SK-N-SH (cell line): ENCODE results near the gene PCSK6. TPM values are rescaled to one million over a fixed set of nuclear protein-coding genes. Genes with fewer than 3 reads are reported as not detected.

Experiments
- CTCF ChIA-PET: fragments of 300-600, 350-600 bp; formaldehyde crosslinking; extraction: SDS; loops from one replicate; lab custom pipeline; 2021; lab: Yijun Ruan, JAX
- POLR2A ChIA-PET: fragments of 350-600 bp; sonication (Branson Sonifier 250); formaldehyde crosslinking; extraction: SDS; loops from one replicate; lab custom pipeline; 2020; ENCODE audit warnings: antibody characterized with exemption, inconsistent platforms; lab: Yijun Ruan, JAX
- DNase-seq: peaks from one replicate; pipeline ENCODE4 v3.0.0; 2012
- H2AFZ ChIP-seq: fragments of 200-600 bp; sonication (generic); 2 replicates; pipeline ENCODE4 v1.8.1; 2016; ENCODE audit warnings: antibody characterized with exemption, mild to moderate bottlenecking, low read depth
- H3F3A ChIP-seq: fragments of 200-600 bp; sonication (generic); replicated peaks from 2 replicates; pipeline ENCODE3; 2016; ENCODE audit warnings: antibody characterized with exemption, mild to moderate bottlenecking; ENCODE audit not compliant: insufficient read depth
- H3K27ac ChIP-seq, 2 experiments: fragments of 200-500 bp in 1 of 2; fragments of 200-600 bp in 1 of 2; sonication (Bioruptor generic) in 1 of 2; sonication (generic), shearing (Covaris generic) in 1 of 2; 2 replicates each; pipeline versions ENCODE4 v1.5.1 to v1.6.1; 2014 to 2016; ENCODE audit warnings: low read depth in 2 of 2, inconsistent platforms in 1 of 2, low read length in 1 of 2, mild to moderate bottlenecking in 1 of 2, mixed read lengths in 1 of 2
- H3K27me3 ChIP-seq: fragments of 200-600 bp; sonication (generic), shearing (Covaris generic); 2 replicates; pipeline ENCODE4 v1.6.1; 2016; ENCODE audit warnings: mixed run types; ENCODE audit not compliant: insufficient read depth
- H3K36me3 ChIP-seq, 2 experiments: fragments of 200-500 bp in 1 of 2; fragments of 200-600 bp in 1 of 2; sonication (Bioruptor generic) in 1 of 2; sonication (generic) in 1 of 2; replicated peaks in 1 of 2; 2 replicates each; pipeline versions ENCODE3 to v1.5.1; 2014 to 2016; ENCODE audit warnings: low read length in 1 of 2, mild to moderate bottlenecking in 1 of 2; ENCODE audit not compliant: insufficient read depth in 2 of 2, control insufficient read depth in 1 of 2
- H3K4me1 ChIP-seq, 2 experiments: fragments of 200-500 bp in 1 of 2; fragments of 200-600 bp in 1 of 2; sonication (Bioruptor generic) in 1 of 2; sonication (generic), shearing (Covaris generic) in 1 of 2; 2 replicates each; pipeline versions ENCODE4 v1.5.1 to v1.6.1; 2014 to 2016; ENCODE audit warnings: low read depth in 1 of 2, low read length in 1 of 2, mixed run types in 1 of 2; ENCODE audit not compliant: insufficient read depth in 2 of 2, control insufficient read depth in 1 of 2
- H3K4me2 ChIP-seq: fragments of 200-600 bp; sonication (generic), shearing (Covaris generic); 2 replicates; pipeline ENCODE4 v1.6.1; 2017; ENCODE audit warnings: mixed run types
- H3K4me3 ChIP-seq, 2 experiments: fragments of 200-500 bp in 1 of 2; fragments of 200-600 bp in 1 of 2; sonication (Bioruptor generic) in 1 of 2; sonication (generic), shearing (Covaris generic) in 1 of 2; 2 replicates each; pipeline versions ENCODE4 v1.5.1 to v1.8.1; 2014 to 2016; ENCODE audit warnings: low read depth in 2 of 2, inconsistent platforms in 1 of 2, low read length in 1 of 2, mild to moderate bottlenecking in 1 of 2, mixed read lengths in 1 of 2, moderate library complexity in 1 of 2
- H3K79me2 ChIP-seq: fragments of 200-600 bp; sonication (generic); 2 replicates; pipeline ENCODE4 v1.8.1; 2017; ENCODE audit warnings: mild to moderate bottlenecking; ENCODE audit not compliant: insufficient read depth
- H3K9ac ChIP-seq: fragments of 200-600 bp; sonication (generic); 2 replicates; pipeline ENCODE4 v1.6.1; 2017; ENCODE audit warnings: mixed run types
- H3K9me2 ChIP-seq: fragments of 200-600 bp; sonication (generic); 2 replicates; pipeline ENCODE4 v1.6.1; 2017; ENCODE audit warnings: mixed run types
- H3K9me3 ChIP-seq: fragments of 200-600 bp; sonication (generic); 2 replicates; pipeline ENCODE4 v1.6.1; 2017; ENCODE audit warnings: mixed run types, mild to moderate bottlenecking, moderate library complexity
- H4K20me1 ChIP-seq: fragments of 200-600 bp; sonication (generic); 2 replicates; pipeline ENCODE4 v1.6.1; 2017; ENCODE audit warnings: mild to moderate bottlenecking, mixed run types; ENCODE audit not compliant: insufficient read depth
- CHD2 ChIP-seq: fragments of 150-350 bp; IDR thresholded peaks from 2 replicates; pipeline ENCODE4 v1.6.1; 2018; ENCODE audit warnings: low read length; ENCODE audit not compliant: partially characterized antibody
- EP300 ChIP-seq, 2 experiments: IDR thresholded peaks; 2 replicates each; pipeline versions ENCODE4 v1.4.0 to v1.6.1; 2012; ENCODE audit warnings: borderline replicate concordance in 1 of 2, low read depth in 1 of 2, low read length in 1 of 2
- EZH2phosphoT487 ChIP-seq: fragments of 200-600 bp; sonication (generic); IDR thresholded peaks from 2 replicates; pipeline ENCODE4 v1.6.1; 2017; ENCODE audit warnings: low read depth, mixed run types, mild to moderate bottlenecking, antibody characterized with exemption, moderate library complexity, borderline replicate concordance
- FOSL2 ChIP-seq: IDR thresholded peaks from 2 replicates; pipeline ENCODE4 v1.4.0; 2012; ENCODE audit warnings: low read depth, mild to moderate bottlenecking, moderate library complexity, borderline replicate concordance
- FOXM1 ChIP-seq: IDR thresholded peaks from 2 replicates; pipeline ENCODE4 v1.4.0; 2012; ENCODE audit warnings: low read depth, mild to moderate bottlenecking
- GATA2 ChIP-seq: sonication (generic); formaldehyde crosslinking; IDR thresholded peaks from 2 replicates; pipeline ENCODE4 v1.5.0; 2020; ENCODE audit warnings: mild to moderate bottlenecking, missing genetic modification reagents
- JUND ChIP-seq: IDR thresholded peaks from 2 replicates; pipeline ENCODE4 v1.4.0; 2012
- MEF2A ChIP-seq: IDR thresholded peaks from 2 replicates; pipeline ENCODE4 v1.4.0; 2012; ENCODE audit warnings: low read depth, borderline replicate concordance
- NFIC ChIP-seq: IDR thresholded peaks from 2 replicates; pipeline ENCODE4 v1.4.0; 2012; ENCODE audit warnings: borderline replicate concordance
- NRF1 ChIP-seq: IDR thresholded peaks from 2 replicates; pipeline ENCODE4 v1.6.1; 2012; ENCODE audit warnings: low read depth, mild to moderate bottlenecking, low read length
- POLR2AphosphoS5 ChIP-seq: IDR thresholded peaks from 2 replicates; pipeline ENCODE4 v1.6.1; 2012; ENCODE audit warnings: low read depth, low read length
- RCOR1 ChIP-seq: fragments of 150-350 bp; IDR thresholded peaks from 2 replicates; pipeline ENCODE4 v1.6.1; 2017; ENCODE audit warnings: antibody characterized with exemption, low read length
- RFX5 ChIP-seq: IDR thresholded peaks from 2 replicates; pipeline ENCODE4 v1.6.1; 2012; ENCODE audit warnings: mild to moderate bottlenecking, improper control_type of control experiment, low read length
- RXRA ChIP-seq: IDR thresholded peaks from 2 replicates; pipeline ENCODE4 v1.4.0; 2012; ENCODE audit warnings: low read depth, mild to moderate bottlenecking, borderline replicate concordance
- SMC3 ChIP-seq: IDR thresholded peaks from 2 replicates; pipeline ENCODE4 v1.6.1; 2012; ENCODE audit warnings: low read depth, low read length, improper control_type of control experiment
- whole genome bisulfite sequencing: methylation state at CpG from one replicate; pipeline ENCODE4 v1.1.6; 2017; ENCODE audit warnings: low lambda C conversion rate; 5-methylcytosine and 5-hydroxymethylcytosine counted together
- polyA plus RNA-seq, 3 experiments: library from polyadenylated mRNA; depleted of rRNA; stranded (reverse); fragments of >200 nt; gene quantifications; 2 replicates each; pipeline ENCODE4 v1.2.3, GENCODE V29; 2012
- TF ChIP-seq, protein P1 (sequence below): fragments of 150-350 bp; IDR thresholded peaks from 2 replicates; pipeline ENCODE4 v1.6.1; 2017; ENCODE audit warnings: antibody characterized with exemption, low read length, low read depth, borderline replicate concordance
- TF ChIP-seq, protein P2 (sequence below): IDR thresholded peaks from 2 replicates; pipeline ENCODE4 v1.6.1; 2012; ENCODE audit warnings: mild to moderate bottlenecking, low read depth, low read length, moderate library complexity
- TF ChIP-seq, protein P3 (sequence below): IDR thresholded peaks from 2 replicates; pipeline ENCODE4 v1.4.0; 2012; ENCODE audit warnings: low read depth, borderline replicate concordance
- TF ChIP-seq, protein P4 (sequence below): fragments of 150-350 bp; IDR thresholded peaks from 2 replicates; pipeline ENCODE4 v1.6.1; 2016; ENCODE audit warnings: mild to moderate bottlenecking, low read depth, low read length

Gene PCSK6
- polyA plus RNA-seq, 1 of the 3 experiments (the other 2 are of a cell fraction): 0.03 TPM

DNA sequence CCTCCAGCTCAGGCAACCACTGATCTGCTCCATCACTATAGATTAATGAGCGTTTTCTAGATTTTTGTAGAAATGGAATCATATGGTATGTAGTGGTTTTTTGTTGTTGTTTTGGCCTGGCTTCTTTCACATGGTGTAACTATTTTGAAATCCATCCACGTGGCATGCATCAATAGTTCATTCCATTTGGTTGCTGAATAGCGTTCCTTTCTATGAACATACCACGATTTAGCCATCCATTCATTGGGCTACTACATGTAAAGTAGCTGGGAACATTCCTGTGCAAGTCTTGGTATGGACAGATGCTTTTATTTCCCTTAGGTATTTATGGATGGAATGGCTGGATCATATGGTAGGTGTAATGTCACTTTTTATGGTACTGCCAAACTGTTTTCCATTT, 227.0 kb downstream of the PCSK6 start:
- no peak for TF ChIP-seq EZH2phosphoT487
- TF ChIP-seq JUND: no peak
- no peak for TF ChIP-seq NFIC
- TF ChIP-seq FOXM1: no peak
- no peak for TF ChIP-seq EP300 (IDR thresholded peaks at IDR 0.05; ENCODE audit: borderline replicate concordance in 1 of 2, low read depth in 1 of 2, low read length in 1 of 2)
- TF ChIP-seq RFX5: no peak
- TF ChIP-seq NRF1: no peak
- TF ChIP-seq, protein P1, sequence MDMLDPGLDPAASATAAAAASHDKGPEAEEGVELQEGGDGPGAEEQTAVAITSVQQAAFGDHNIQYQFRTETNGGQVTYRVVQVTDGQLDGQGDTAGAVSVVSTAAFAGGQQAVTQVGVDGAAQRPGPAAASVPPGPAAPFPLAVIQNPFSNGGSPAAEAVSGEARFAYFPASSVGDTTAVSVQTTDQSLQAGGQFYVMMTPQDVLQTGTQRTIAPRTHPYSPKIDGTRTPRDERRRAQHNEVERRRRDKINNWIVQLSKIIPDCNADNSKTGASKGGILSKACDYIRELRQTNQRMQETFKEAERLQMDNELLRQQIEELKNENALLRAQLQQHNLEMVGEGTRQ: no peak
- TF ChIP-seq, protein P2, sequence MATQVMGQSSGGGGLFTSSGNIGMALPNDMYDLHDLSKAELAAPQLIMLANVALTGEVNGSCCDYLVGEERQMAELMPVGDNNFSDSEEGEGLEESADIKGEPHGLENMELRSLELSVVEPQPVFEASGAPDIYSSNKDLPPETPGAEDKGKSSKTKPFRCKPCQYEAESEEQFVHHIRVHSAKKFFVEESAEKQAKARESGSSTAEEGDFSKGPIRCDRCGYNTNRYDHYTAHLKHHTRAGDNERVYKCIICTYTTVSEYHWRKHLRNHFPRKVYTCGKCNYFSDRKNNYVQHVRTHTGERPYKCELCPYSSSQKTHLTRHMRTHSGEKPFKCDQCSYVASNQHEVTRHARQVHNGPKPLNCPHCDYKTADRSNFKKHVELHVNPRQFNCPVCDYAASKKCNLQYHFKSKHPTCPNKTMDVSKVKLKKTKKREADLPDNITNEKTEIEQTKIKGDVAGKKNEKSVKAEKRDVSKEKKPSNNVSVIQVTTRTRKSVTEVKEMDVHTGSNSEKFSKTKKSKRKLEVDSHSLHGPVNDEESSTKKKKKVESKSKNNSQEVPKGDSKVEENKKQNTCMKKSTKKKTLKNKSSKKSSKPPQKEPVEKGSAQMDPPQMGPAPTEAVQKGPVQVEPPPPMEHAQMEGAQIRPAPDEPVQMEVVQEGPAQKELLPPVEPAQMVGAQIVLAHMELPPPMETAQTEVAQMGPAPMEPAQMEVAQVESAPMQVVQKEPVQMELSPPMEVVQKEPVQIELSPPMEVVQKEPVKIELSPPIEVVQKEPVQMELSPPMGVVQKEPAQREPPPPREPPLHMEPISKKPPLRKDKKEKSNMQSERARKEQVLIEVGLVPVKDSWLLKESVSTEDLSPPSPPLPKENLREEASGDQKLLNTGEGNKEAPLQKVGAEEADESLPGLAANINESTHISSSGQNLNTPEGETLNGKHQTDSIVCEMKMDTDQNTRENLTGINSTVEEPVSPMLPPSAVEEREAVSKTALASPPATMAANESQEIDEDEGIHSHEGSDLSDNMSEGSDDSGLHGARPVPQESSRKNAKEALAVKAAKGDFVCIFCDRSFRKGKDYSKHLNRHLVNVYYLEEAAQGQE: no peak
- TF ChIP-seq SMC3: no peak
- TF ChIP-seq GATA2: no peak
- TF ChIP-seq CHD2: no peak
- TF ChIP-seq RXRA: no peak
- TF ChIP-seq, protein P3, sequence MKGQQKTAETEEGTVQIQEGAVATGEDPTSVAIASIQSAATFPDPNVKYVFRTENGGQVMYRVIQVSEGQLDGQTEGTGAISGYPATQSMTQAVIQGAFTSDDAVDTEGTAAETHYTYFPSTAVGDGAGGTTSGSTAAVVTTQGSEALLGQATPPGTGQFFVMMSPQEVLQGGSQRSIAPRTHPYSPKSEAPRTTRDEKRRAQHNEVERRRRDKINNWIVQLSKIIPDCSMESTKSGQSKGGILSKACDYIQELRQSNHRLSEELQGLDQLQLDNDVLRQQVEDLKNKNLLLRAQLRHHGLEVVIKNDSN: no peak
- TF ChIP-seq RCOR1: no peak
- TF ChIP-seq, protein P4, sequence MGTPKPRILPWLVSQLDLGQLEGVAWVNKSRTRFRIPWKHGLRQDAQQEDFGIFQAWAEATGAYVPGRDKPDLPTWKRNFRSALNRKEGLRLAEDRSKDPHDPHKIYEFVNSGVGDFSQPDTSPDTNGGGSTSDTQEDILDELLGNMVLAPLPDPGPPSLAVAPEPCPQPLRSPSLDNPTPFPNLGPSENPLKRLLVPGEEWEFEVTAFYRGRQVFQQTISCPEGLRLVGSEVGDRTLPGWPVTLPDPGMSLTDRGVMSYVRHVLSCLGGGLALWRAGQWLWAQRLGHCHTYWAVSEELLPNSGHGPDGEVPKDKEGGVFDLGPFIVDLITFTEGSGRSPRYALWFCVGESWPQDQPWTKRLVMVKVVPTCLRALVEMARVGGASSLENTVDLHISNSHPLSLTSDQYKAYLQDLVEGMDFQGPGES: no peak
- TF ChIP-seq POLR2AphosphoS5: no peak
- no peak for TF ChIP-seq FOSL2
- TF ChIP-seq MEF2A: no peak
- TF ChIP-seq, all 33 proteins: peak for 0
- 79% methylated on average over 4 of the region's 4 CpGs for WGBS
- Histone ChIP-seq H3K4me2 (no peak overlapping the region), H3K27me3 (no peaks in the 10 kb centered on the region), H3K4me3 (no peak overlapping the region), H3K9me2 (no peaks in the 10 kb centered on the region), H3K27ac (no peak overlapping the region), H3K9me3 (no peaks in the 10 kb centered on the region), H4K20me1 (no peaks in the 10 kb centered on the region), H3K4me1 (peaks cover 0 to 5% of the 10 kb centered on the region in 2 experiments; a peak in 1 of 4 replicates), H2AFZ (no peak overlapping the region), H3K9ac (no peak overlapping the region), H3F3A (peaks cover 6% of the 10 kb centered on the region), H3K79me2 (no peaks in the 10 kb centered on the region), H3K36me3 (no peaks in the 10 kb centered on the region)
- POLR2A ChIA-PET: no interaction called here
- CTCF ChIA-PET: interaction anchor here (1.4 to 5.1 kb wide), 3 partner anchors 141 to 255 kb away, joined by 4 to 26 read pairs (median 7); no protein-coding TSS in a partner anchor
- no peak for DNase-seq
